Measurements from ENCODE around the gene IKBKG. TPM values are rescaled to one million over a fixed set of nuclear protein-coding genes. Genes with fewer than 3 reads are reported as not detected.
"Not testable (repeated sequence)": the region's sequence is repeated elsewhere in the genome, so short reads cannot be mapped to it uniquely, and the experiment has no call there.

Gene IKBKG
- polyA plus RNA-seq, 1 donor (not counting 4 experiments of a cell fraction or from before 2014, with no cell fraction given): 15.1 TPM

- dilution Hi-C loops (cut with MboI; ENCODE audit: extremely low pct_ligation_motif_present, low sequenced_read_pairs): no loop called here
- no peak for FAIRE-seq
Measured at GRCh38 chrX:154605566-154605965, 58.1 kb downstream of the IKBKG start.

GRCh38 chrX:154607370-154607769, 60.0 kb downstream of the IKBKG start:
- H3K36me3 ChIP-seq (ENCODE audit: control insufficient read depth in 2 of 2, extremely low read depth in 1 of 2, insufficient read depth in 2 of 2, low read length in 2 of 2): no peaks in the 10 kb centered on the region
- dilution Hi-C loops (cut with MboI; ENCODE audit: extremely low pct_ligation_motif_present, low sequenced_read_pairs): no loop called here
- DNase-seq (ENCODE audit: low read depth, low spot score) (no peak), FAIRE-seq (no peak)
- no peak overlapping the region for H3K4me2 ChIP-seq (ENCODE audit: control insufficient read depth, extremely low read depth, insufficient read depth, low read depth, low read length)
- no peaks in the 10 kb centered on the region for H3K9me1 ChIP-seq (ENCODE audit: control insufficient read depth, extremely low read depth, insufficient read depth, low read length)
- TF ChIP-seq, protein P1, sequence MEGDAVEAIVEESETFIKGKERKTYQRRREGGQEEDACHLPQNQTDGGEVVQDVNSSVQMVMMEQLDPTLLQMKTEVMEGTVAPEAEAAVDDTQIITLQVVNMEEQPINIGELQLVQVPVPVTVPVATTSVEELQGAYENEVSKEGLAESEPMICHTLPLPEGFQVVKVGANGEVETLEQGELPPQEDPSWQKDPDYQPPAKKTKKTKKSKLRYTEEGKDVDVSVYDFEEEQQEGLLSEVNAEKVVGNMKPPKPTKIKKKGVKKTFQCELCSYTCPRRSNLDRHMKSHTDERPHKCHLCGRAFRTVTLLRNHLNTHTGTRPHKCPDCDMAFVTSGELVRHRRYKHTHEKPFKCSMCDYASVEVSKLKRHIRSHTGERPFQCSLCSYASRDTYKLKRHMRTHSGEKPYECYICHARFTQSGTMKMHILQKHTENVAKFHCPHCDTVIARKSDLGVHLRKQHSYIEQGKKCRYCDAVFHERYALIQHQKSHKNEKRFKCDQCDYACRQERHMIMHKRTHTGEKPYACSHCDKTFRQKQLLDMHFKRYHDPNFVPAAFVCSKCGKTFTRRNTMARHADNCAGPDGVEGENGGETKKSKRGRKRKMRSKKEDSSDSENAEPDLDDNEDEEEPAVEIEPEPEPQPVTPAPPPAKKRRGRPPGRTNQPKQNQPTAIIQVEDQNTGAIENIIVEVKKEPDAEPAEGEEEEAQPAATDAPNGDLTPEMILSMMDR (optimal IDR thresholded peaks at IDR 0.05 in 1 of 3, IDR thresholded peaks at IDR 0.05 in 1 of 3, conservative IDR thresholded peaks at IDR 0.05 in 1 of 3; ENCODE audit: extremely low read depth in 1 of 3, insufficient read depth in 2 of 3, low read length in 3 of 3): no peak
- no peak for TF ChIP-seq EZH2 (IDR thresholded peaks at IDR 0.05; ENCODE audit: low read length)
- no peak overlapping the region for H3K4me3 ChIP-seq (ENCODE audit: control insufficient read depth in 2 of 3, extremely low read depth in 1 of 3, insufficient read depth in 2 of 3, low read depth in 1 of 3, low read length in 3 of 3)
- H3K79me2 ChIP-seq (ENCODE audit: control insufficient read depth, insufficient read depth, low read length): no peaks in the 10 kb centered on the region
- no peak overlapping the region for H3K9ac ChIP-seq (ENCODE audit: control insufficient read depth, extremely low read depth, insufficient read depth, low read length)
- H2AFZ ChIP-seq (ENCODE audit: control insufficient read depth, low read length): no peak overlapping the region
- no peaks in the 10 kb centered on the region for H3K27me3 ChIP-seq (ENCODE audit: control insufficient read depth, extremely low read depth, insufficient read depth, low read length)
- no peak overlapping the region for H3K27ac ChIP-seq (ENCODE audit: control insufficient read depth, insufficient read depth, low read length)
- H3K4me1 ChIP-seq (ENCODE audit: control insufficient read depth, extremely low read depth, insufficient read depth, low read length): peaks cover 12% of the 10 kb centered on the region
- no peaks in the 10 kb centered on the region for H4K20me1 ChIP-seq (ENCODE audit: control insufficient read depth, extremely low read depth, insufficient read depth, low read length)
- H3K9me3 ChIP-seq (ENCODE audit: control insufficient read depth, low read depth, low read length): no peaks in the 10 kb centered on the region

More at GRCh38 chrX:154605566-154605965, 58.1 kb downstream of the IKBKG start:
- Histone ChIP-seq H3K4me1 (ENCODE audit: control insufficient read depth, extremely low read depth, insufficient read depth, low read length) (peaks cover 20% of the 10 kb centered on the region), H2AFZ (ENCODE audit: control insufficient read depth, low read length) (no peak overlapping the region), H3K27me3 (ENCODE audit: control insufficient read depth, extremely low read depth, insufficient read depth, low read length) (no peaks in the 10 kb centered on the region), H3K9me3 (ENCODE audit: control insufficient read depth, low read depth, low read length) (no peaks in the 10 kb centered on the region), H3K79me2 (ENCODE audit: control insufficient read depth, insufficient read depth, low read length) (no peaks in the 10 kb centered on the region), H3K4me2 (ENCODE audit: control insufficient read depth, extremely low read depth, insufficient read depth, low read depth, low read length) (no peak overlapping the region), H3K27ac (ENCODE audit: control insufficient read depth, insufficient read depth, low read length) (no peak overlapping the region), H3K4me3 (ENCODE audit: control insufficient read depth in 2 of 3, extremely low read depth in 1 of 3, insufficient read depth in 2 of 3, low read depth in 1 of 3, low read length in 3 of 3) (no peak overlapping the region), H3K36me3 (ENCODE audit: control insufficient read depth in 2 of 2, extremely low read depth in 1 of 2, insufficient read depth in 2 of 2, low read length in 2 of 2) (no peaks in the 10 kb centered on the region), H3K9me1 (ENCODE audit: control insufficient read depth, extremely low read depth, insufficient read depth, low read length) (no peaks in the 10 kb centered on the region), H3K9ac (ENCODE audit: control insufficient read depth, extremely low read depth, insufficient read depth, low read length) (no peak overlapping the region), H4K20me1 (ENCODE audit: control insufficient read depth, extremely low read depth, insufficient read depth, low read length) (no peaks in the 10 kb centered on the region)
- TF ChIP-seq EZH2 (IDR thresholded peaks at IDR 0.05; ENCODE audit: low read length): no peak
- TF ChIP-seq, protein P1 (optimal IDR thresholded peaks at IDR 0.05 in 1 of 3, IDR thresholded peaks at IDR 0.05 in 1 of 3, conservative IDR thresholded peaks at IDR 0.05 in 1 of 3; ENCODE audit: extremely low read depth in 1 of 3, insufficient read depth in 2 of 3, low read length in 3 of 3): no peak
- no peak for DNase-seq (ENCODE audit: low read depth, low spot score)

- H3K4me3 ChIP-seq (ENCODE audit: control insufficient read depth in 2 of 3, extremely low read depth in 1 of 3, insufficient read depth in 2 of 3, low read depth in 1 of 3, low read length in 3 of 3); H3K9me1 ChIP-seq (ENCODE audit: control insufficient read depth, extremely low read depth, insufficient read depth, low read length); dilution Hi-C loops (cut with MboI; ENCODE audit: extremely low pct_ligation_motif_present, low sequenced_read_pairs); H3K27me3 ChIP-seq (ENCODE audit: control insufficient read depth, extremely low read depth, insufficient read depth, low read length); FAIRE-seq; H2AFZ ChIP-seq (ENCODE audit: control insufficient read depth, low read length); H3K36me3 ChIP-seq (ENCODE audit: control insufficient read depth in 2 of 2, extremely low read depth in 1 of 2, insufficient read depth in 2 of 2, low read length in 2 of 2); DNase-seq (ENCODE audit: low read depth, low spot score); H3K4me2 ChIP-seq (ENCODE audit: control insufficient read depth, extremely low read depth, insufficient read depth, low read depth, low read length); H3K79me2 ChIP-seq (ENCODE audit: control insufficient read depth, insufficient read depth, low read length); H3K27ac ChIP-seq (ENCODE audit: control insufficient read depth, insufficient read depth, low read length); H3K9ac ChIP-seq (ENCODE audit: control insufficient read depth, extremely low read depth, insufficient read depth, low read length); H3K9me3 ChIP-seq (ENCODE audit: control insufficient read depth, low read depth, low read length); H4K20me1 ChIP-seq (ENCODE audit: control insufficient read depth, extremely low read depth, insufficient read depth, low read length): not testable (repeated sequence)
- peaks cover 12% of the 10 kb centered on the region for H3K4me1 ChIP-seq (ENCODE audit: control insufficient read depth, extremely low read depth, insufficient read depth, low read length)
Measured at GRCh38 chrX:154607976-154608375, 60.6 kb downstream of the IKBKG start.

DNA sequence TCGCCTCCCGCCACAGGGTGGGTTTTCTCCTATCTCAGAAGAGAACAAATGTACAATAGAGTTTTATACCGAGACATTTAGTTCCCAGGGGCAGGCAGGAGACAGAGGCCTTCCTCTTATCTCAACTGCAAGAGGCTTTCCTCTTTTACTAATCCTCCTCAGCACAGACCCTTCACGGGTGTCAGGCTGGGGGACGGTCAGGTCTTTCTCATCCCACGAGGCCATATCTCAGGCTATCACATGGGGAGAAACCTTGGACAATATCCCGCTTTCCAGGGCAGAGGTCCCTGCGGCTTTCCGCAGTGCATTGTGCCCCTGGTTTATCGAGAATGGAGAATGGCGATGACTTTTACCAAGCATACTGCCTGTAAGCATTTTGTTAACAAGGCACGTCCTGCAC, 61.4 kb downstream of the IKBKG start:
- H2AFZ ChIP-seq (ENCODE audit: control insufficient read depth, low read length); DNase-seq (ENCODE audit: low read depth, low spot score); H3K27me3 ChIP-seq (ENCODE audit: control insufficient read depth, extremely low read depth, insufficient read depth, low read length); H3K4me1 ChIP-seq (ENCODE audit: control insufficient read depth, extremely low read depth, insufficient read depth, low read length); dilution Hi-C loops (cut with MboI; ENCODE audit: extremely low pct_ligation_motif_present, low sequenced_read_pairs); H3K79me2 ChIP-seq (ENCODE audit: control insufficient read depth, insufficient read depth, low read length); H3K9me1 ChIP-seq (ENCODE audit: control insufficient read depth, extremely low read depth, insufficient read depth, low read length); H3K36me3 ChIP-seq (ENCODE audit: control insufficient read depth in 2 of 2, extremely low read depth in 1 of 2, insufficient read depth in 2 of 2, low read length in 2 of 2); FAIRE-seq; H3K4me2 ChIP-seq (ENCODE audit: control insufficient read depth, extremely low read depth, insufficient read depth, low read depth, low read length); H3K9ac ChIP-seq (ENCODE audit: control insufficient read depth, extremely low read depth, insufficient read depth, low read length); H3K4me3 ChIP-seq (ENCODE audit: control insufficient read depth in 2 of 3, extremely low read depth in 1 of 3, insufficient read depth in 2 of 3, low read depth in 1 of 3, low read length in 3 of 3); H4K20me1 ChIP-seq (ENCODE audit: control insufficient read depth, extremely low read depth, insufficient read depth, low read length); H3K9me3 ChIP-seq (ENCODE audit: control insufficient read depth, low read depth, low read length); H3K27ac ChIP-seq (ENCODE audit: control insufficient read depth, insufficient read depth, low read length): not testable (repeated sequence)
